ENCODE data around the gene AGPAT3. TPM values are rescaled to one million over a fixed set of nuclear protein-coding genes. Genes with fewer than 3 reads are reported as not detected.
A peak's percentile ranks its signal among the peaks of the same experiment; 100 is the strongest.

AGPAT3 gene
- total RNA-seq, 1 donor from 2014 or later, result 93.4 TPM

GRCh38 chr21:43951911-43952703, 87.1 kb downstream of the AGPAT3 start:
- DNase-seq (ENCODE audit: missing footprints) (no peak), ATAC-seq (no peak)
- intact Hi-C loops (cut with DNase I), result no loop called here

GRCh38 chr21:43953021-43953420, 88.0 kb downstream of the AGPAT3 start:
- ATAC-seq, result peak; percentile 74
- peak; percentile 70 for DNase-seq (ENCODE audit: missing footprints)
- intact Hi-C loops (cut with DNase I), result no loop called here

GRCh38 chr21:43954042-43954441, 89.0 kb downstream of the AGPAT3 start:
- no peak for ATAC-seq
- DNase-seq (ENCODE audit: missing footprints), result no peak
- intact Hi-C loops (cut with DNase I), result no loop called here

- DNase-seq (ENCODE audit: missing footprints) (no peak), ATAC-seq (no peak)
- intact Hi-C loops (cut with DNase I), result no loop called here
Observed at GRCh38 chr21:43954896-43955295, 89.9 kb downstream of the AGPAT3 start.

- intact Hi-C loops (cut with DNase I), result no loop called here
- ATAC-seq (no peak), DNase-seq (ENCODE audit: missing footprints) (no peak)
Observed at GRCh38 chr21:43956019-43956669, 91.1 kb downstream of the AGPAT3 start.

GRCh38 chr21:43956670-43957035, 91.6 kb downstream of the AGPAT3 start:
- DNase-seq (ENCODE audit: missing footprints) (peak; percentile 46), ATAC-seq (peak; percentile 42)
- intact Hi-C loops (cut with DNase I), result no loop called here

- ATAC-seq (no peak), DNase-seq (ENCODE audit: missing footprints) (no peak)
- intact Hi-C loops (cut with DNase I), result no loop called here
Observed at GRCh38 chr21:43957128-43957571, 92.1 kb downstream of the AGPAT3 start.

GRCh38 chr21:43957611-43958362, 92.8 kb downstream of the AGPAT3 start:
- intact Hi-C loops (cut with DNase I), result no loop called here
- ATAC-seq (no peak), DNase-seq (ENCODE audit: missing footprints) (no peak)

GRCh38 chr21:43958364-43959158, 93.5 kb downstream of the AGPAT3 start:
- DNase-seq (ENCODE audit: missing footprints) (no peak), ATAC-seq (no peak)
- intact Hi-C loops (cut with DNase I), result no loop called here

- DNase-seq (ENCODE audit: missing footprints), result peak; percentile 35
- intact Hi-C loops (cut with DNase I), result no loop called here
- no peak for ATAC-seq
Observed at GRCh38 chr21:43959231-43960116, 94.5 kb downstream of the AGPAT3 start.

- DNase-seq (ENCODE audit: missing footprints) (no peak), ATAC-seq (no peak)
- intact Hi-C loops (cut with DNase I), result no loop called here
Observed at GRCh38 chr21:43961382-43961909, 96.4 kb downstream of the AGPAT3 start.

- ATAC-seq (no peak), DNase-seq (ENCODE audit: missing footprints) (peak; percentile 11)
- intact Hi-C loops (cut with DNase I), result no loop called here
Observed at GRCh38 chr21:43965911-43966585, 101.0 kb downstream of the AGPAT3 start.

- intact Hi-C loops (cut with DNase I), result no loop called here
- ATAC-seq (no peak), DNase-seq (ENCODE audit: missing footprints) (peak; percentile 45)
Observed at GRCh38 chr21:43966946-43967512, 102.0 kb downstream of the AGPAT3 start.

GRCh38 chr21:43967981-43968380, 103.0 kb downstream of the AGPAT3 start:
- intact Hi-C loops (cut with DNase I), result no loop called here
- ATAC-seq (no peak), DNase-seq (ENCODE audit: missing footprints) (peak; percentile 27)

GRCh38 chr21:43968410-43969114, 103.5 kb downstream of the AGPAT3 start:
- DNase-seq (ENCODE audit: missing footprints), result peak; percentile 45
- intact Hi-C loops (cut with DNase I), result no loop called here
- ATAC-seq, result no peak

GRCh38 chr21:43969115-43969444, 104.1 kb downstream of the AGPAT3 start:
- DNase-seq (ENCODE audit: missing footprints) (peak; percentile 37), ATAC-seq (no peak)
- intact Hi-C loops (cut with DNase I), result no loop called here

All from Right ventricle myocardium inferior (tissue), 1 donor.